DMS114 treated with DMSO at 0.1 percent for 48 hours (cell line): Measurements from ENCODE around the gene OLFM1.

Experiments used
- DNase-seq: peaks from one replicate; lab custom pipeline; 2025; ENCODE audit not compliant: unreplicated experiment; lab: John Stamatoyannopoulos, UW

Gene OLFM1

GRCh38 chr9:135088979-135089847 is 1.7 kb downstream of the OLFM1 start:
- DNase-seq, result no peak

GRCh38 chr9:135090081-135090480 is 2.6 kb downstream of the OLFM1 start:
- no peak for DNase-seq

GRCh38 chr9:135090547-135090946 is 3.1 kb downstream of the OLFM1 start:
- no peak for DNase-seq

- DNase-seq, result no peak
These were observed 4.1 kb downstream of the OLFM1 start for GRCh38 chr9:135091545-135091944.

- no peak for DNase-seq
These were observed 5.6 kb downstream of the OLFM1 start for GRCh38 chr9:135093111-135093510.

GRCh38 chr9:135093911-135094584 is 6.6 kb downstream of the OLFM1 start:
- no peak for DNase-seq

GRCh38 chr9:135095470-135096407 is 8.3 kb downstream of the OLFM1 start:
- DNase-seq, result no peak

- DNase-seq, result no peak
These were observed 9.0 kb downstream of the OLFM1 start for GRCh38 chr9:135096408-135096895.

GRCh38 chr9:135098400-135099105 is 11.1 kb downstream of the OLFM1 start:
- DNase-seq, result no peak

GRCh38 chr9:135099574-135099973 is 12.1 kb downstream of the OLFM1 start:
- no peak for DNase-seq

- no peak for DNase-seq
These were observed 12.8 kb downstream of the OLFM1 start for GRCh38 chr9:135100241-135100681.

GRCh38 chr9:135100725-135101410 is 13.4 kb downstream of the OLFM1 start:
- DNase-seq, result no peak

GRCh38 chr9:135101486-135101885 is 14.0 kb downstream of the OLFM1 start:
- no peak for DNase-seq

GRCh38 chr9:135101926-135102325 is 14.5 kb downstream of the OLFM1 start:
- DNase-seq, result no peak

- DNase-seq, result no peak
These were observed 14.9 kb downstream of the OLFM1 start for GRCh38 chr9:135102331-135102730.

- no peak for DNase-seq
These were observed 15.6 kb downstream of the OLFM1 start for GRCh38 chr9:135103001-135103446.

GRCh38 chr9:135103931-135104639 is 16.6 kb downstream of the OLFM1 start:
- DNase-seq, result no peak

GRCh38 chr9:135104761-135105160 is 17.3 kb downstream of the OLFM1 start:
- no peak for DNase-seq

- no peak for DNase-seq
These were observed 17.8 kb downstream of the OLFM1 start for GRCh38 chr9:135105211-135105745.
